NT2/D1 (cell line): ENCODE measurements around the gene BOLA3.
"Not testable (repeated sequence)": the region's sequence is repeated elsewhere in the genome, so short reads cannot be mapped to it uniquely, and the experiment has no call there.

Experiments
- DNase-seq: peaks from one replicate; pipeline ENCODE4 v3.0.0-alpha.2; 2011; ENCODE audit warnings: low read depth, low spot score
- H3K27me3 ChIP-seq: 2 replicates; pipeline ENCODE4 v1.6.0; 2011; ENCODE audit warnings: mild to moderate bottlenecking; ENCODE audit not compliant: insufficient read length, insufficient read depth
- H3K36me3 ChIP-seq: 2 replicates; pipeline ENCODE4 v1.6.1; 2011; ENCODE audit warnings: mild to moderate bottlenecking, low read length, mixed read lengths; ENCODE audit not compliant: insufficient read depth, insufficient read length
- H3K4me1 ChIP-seq: 2 replicates; pipeline ENCODE4 v1.5.1; 2011; ENCODE audit not compliant: insufficient read depth, insufficient read length
- H3K4me3 ChIP-seq: 2 replicates; pipeline ENCODE4 v1.5.1; 2011; ENCODE audit warnings: low read depth; ENCODE audit not compliant: insufficient read length
- H3K9ac ChIP-seq: 2 replicates; pipeline ENCODE4 v1.6.0; 2011; ENCODE audit warnings: low read depth; ENCODE audit not compliant: insufficient read length
- H3K9me3 ChIP-seq: 2 replicates; pipeline ENCODE4 v1.5.1; 2011; ENCODE audit warnings: mild to moderate bottlenecking, low read length; ENCODE audit not compliant: insufficient read depth
- SUZ12 ChIP-seq: IDR thresholded peaks from 2 replicates; pipeline ENCODE4 v1.6.1; 2011; ENCODE audit not compliant: insufficient read length, insufficient read depth; ENCODE audit errors: extremely low read depth
- YY1 ChIP-seq: IDR thresholded peaks from 2 replicates; pipeline ENCODE4 v1.6.1; 2011; ENCODE audit not compliant: insufficient read length, insufficient read depth
- ZNF274 ChIP-seq: IDR thresholded peaks from 2 replicates; pipeline ENCODE4 v1.6.1; 2011; ENCODE audit warnings: mild to moderate bottlenecking, low read depth, low read length

The BOLA3 gene

DNA sequence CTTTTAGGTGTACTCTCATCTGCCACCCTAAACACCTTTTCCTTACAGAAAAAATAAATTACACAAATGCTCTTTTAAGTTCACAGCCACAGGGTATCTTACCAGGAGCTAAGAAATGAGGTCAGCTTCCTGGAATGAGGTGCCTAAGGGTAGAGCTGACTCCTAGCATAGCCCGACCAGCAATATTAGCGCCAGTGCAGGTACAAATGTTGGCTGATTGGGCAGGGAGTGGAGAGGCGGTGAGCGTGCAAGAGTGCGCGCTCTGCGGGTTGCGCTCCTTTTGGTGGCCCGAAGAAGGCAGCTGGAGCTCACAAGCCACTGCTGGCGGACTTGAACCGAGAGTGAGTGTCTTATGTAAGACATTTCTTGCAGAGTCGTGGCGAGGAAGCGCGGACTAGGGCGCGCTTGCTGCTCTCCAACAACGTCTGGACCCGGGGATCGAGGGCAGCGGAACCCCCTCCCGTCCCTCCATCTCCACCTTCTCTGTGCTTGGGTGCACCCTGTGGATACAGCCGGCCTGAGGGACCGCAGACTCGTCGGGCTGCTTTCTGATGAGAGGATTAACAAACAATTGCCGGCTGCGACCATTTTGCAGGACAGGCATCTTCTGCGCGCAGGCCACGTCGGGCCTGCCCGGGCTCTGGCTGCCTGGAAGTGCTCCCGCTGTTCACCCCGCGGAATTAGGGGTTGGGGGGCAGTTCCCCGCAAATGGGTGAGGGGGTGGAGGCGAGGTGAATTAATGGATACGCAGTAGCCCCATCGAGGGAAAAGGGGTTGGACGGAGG lies 17.3 kb downstream of the BOLA3 start:
- no peaks in the 10 kb centered on the region for H3K27me3 ChIP-seq
- H3K9me3 ChIP-seq: no peaks in the 10 kb centered on the region
- H3K4me3 ChIP-seq: no peak overlapping the region
- H3K4me1 ChIP-seq: no peaks in the 10 kb centered on the region
- H3K9ac ChIP-seq: no peak overlapping the region
- H3K36me3 ChIP-seq: peaks cover 9% of the 10 kb centered on the region
- TF ChIP-seq YY1 (no peak), ZNF274 (no peak), SUZ12 (no peak)
- no peak for DNase-seq

DNA sequence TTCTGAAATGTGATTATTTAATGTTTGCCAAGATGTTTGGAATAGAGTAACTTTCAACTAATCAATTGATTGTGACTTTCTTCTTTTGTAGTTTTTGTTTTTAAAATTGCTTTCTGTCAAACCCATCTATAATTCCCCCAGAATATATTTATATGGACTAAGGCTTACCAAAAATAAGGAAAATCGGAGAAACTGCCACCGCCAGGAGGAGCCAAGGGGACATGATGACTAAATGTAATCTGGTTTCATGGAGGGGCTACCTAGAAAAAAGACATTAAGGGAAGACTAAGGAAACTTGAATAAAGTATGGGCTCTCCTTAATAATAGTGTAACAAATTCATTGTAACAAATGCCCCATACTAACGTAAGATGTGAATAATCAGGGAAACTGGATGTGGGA lies 19.5 kb downstream of the BOLA3 start:
- no peaks in the 10 kb centered on the region for H3K36me3 ChIP-seq
- H3K4me1 ChIP-seq: no peaks in the 10 kb centered on the region
- H3K27me3 ChIP-seq: no peaks in the 10 kb centered on the region
- TF ChIP-seq ZNF274 (no peak), YY1 (no peak), SUZ12 (no peak)
- peaks cover 3% of the 10 kb centered on the region; the same call in 1 of the 2 replicates for H3K9me3 ChIP-seq
- no peak overlapping the region for H3K9ac ChIP-seq
- H3K4me3 ChIP-seq: no peak overlapping the region
- no peak for DNase-seq

- H3K9me3 ChIP-seq: peaks cover 27% of the 10 kb centered on the region
- not testable (repeated sequence) for H3K27me3 ChIP-seq, DNase-seq, H3K36me3 ChIP-seq, H3K4me3 ChIP-seq, H3K9ac ChIP-seq, H3K4me1 ChIP-seq
Measured at GRCh38 chr2:74123955-74124354, 23.8 kb downstream of the BOLA3 start.

- DNase-seq, H3K36me3 ChIP-seq, H3K4me3 ChIP-seq, H3K27me3 ChIP-seq, H3K9ac ChIP-seq, H3K4me1 ChIP-seq: not testable (repeated sequence)
- peaks cover 27% of the 10 kb centered on the region for H3K9me3 ChIP-seq
Measured at GRCh38 chr2:74121846-74122245, 25.9 kb downstream of the BOLA3 start.

DNA sequence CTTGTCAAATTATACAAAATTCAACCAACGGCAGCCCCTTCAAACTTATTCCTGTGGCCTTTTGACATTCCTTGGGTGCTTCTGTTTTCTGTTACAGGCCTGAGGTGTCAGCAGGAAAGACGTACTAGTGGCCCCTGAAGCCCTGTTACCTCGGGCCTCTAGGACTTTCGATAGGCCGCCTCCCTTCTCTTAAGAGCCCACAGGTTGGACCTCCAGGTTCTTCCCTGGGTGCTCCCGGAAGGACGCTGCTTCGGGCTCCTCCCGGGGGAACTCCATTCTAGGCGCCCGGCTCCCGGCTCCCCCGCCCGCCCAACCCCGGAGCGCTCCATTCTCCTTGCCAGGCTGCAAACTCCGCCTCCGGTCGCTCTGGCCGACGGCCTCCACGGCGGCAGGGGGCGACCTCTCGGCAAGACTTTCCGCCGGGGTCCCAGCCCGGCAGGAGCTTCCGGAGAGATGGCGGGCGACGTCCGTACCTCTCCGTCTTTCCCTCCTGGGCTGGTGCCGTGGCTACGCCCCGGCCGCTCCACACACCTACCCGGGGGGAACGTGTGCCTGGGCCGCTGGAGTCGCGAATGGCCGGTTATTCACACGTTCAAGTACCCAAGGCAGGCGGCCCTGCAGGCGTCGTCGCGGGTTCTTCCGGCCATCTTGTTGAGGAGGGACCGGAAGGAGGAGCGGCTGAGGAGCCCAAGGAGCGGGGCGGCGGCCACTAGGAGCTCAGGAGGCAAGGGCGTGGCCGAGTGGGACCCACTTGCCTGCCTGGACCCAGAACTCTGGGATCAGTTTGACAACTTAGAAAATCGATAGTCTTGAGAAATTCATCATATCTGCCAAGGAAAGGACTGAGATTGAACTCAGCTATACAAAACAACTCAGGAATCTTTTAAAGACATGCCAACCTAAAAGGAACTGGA lies 27.5 kb downstream of the BOLA3 start:
- TF ChIP-seq ZNF274 (no peak), SUZ12 (no peak), YY1 (peak; percentile 58)

GRCh38 chr2:74119339-74119738 lies 28.4 kb downstream of the BOLA3 start:
- DNase-seq: no peak
- no peaks in the 10 kb centered on the region for H3K4me1 ChIP-seq
- no peaks in the 10 kb centered on the region for H3K27me3 ChIP-seq
- H3K36me3 ChIP-seq: no peaks in the 10 kb centered on the region
- peaks cover 27% of the 10 kb centered on the region for H3K9me3 ChIP-seq
- H3K4me3 ChIP-seq: no peak overlapping the region
- no peak overlapping the region for H3K9ac ChIP-seq
- TF ChIP-seq ZNF274 (no peak), SUZ12 (no peak), YY1 (no peak)

More for the DNA sequence above, 27.5 kb downstream of the BOLA3 start:
- DNase-seq: peak; percentile 88
- H3K36me3 ChIP-seq: no peaks in the 10 kb centered on the region
- peak overlapping the region; percentile 38 for H3K9ac ChIP-seq
- H3K4me1 ChIP-seq: no peaks in the 10 kb centered on the region
- H3K27me3 ChIP-seq: no peaks in the 10 kb centered on the region
- H3K4me3 ChIP-seq: peak overlapping the region; percentile 41
- H3K9me3 ChIP-seq: peaks cover 27% of the 10 kb centered on the region

DNA sequence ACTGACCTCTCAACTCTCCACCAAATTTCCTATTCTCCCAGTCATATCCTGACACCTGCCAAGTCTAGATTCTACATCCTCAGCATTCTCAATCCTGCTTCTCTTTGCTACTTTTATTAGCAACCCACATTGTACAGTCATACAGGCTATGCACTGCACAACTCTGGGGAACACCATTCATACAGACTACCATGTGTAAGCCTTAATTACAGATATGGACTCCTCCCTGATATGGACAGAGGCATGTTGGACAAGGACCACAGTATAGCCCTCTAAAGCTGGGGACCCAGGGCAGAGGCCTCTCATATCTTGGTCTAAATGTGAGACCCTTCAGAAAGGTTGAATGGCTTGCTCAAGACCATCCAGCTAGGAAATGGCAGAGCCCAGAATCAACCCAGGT lies 36.3 kb downstream of the BOLA3 start:
- no peaks in the 10 kb centered on the region for H3K27me3 ChIP-seq
- TF ChIP-seq ZNF274 (no peak), SUZ12 (no peak), YY1 (no peak)
- no peak for DNase-seq
- H3K36me3 ChIP-seq: no peaks in the 10 kb centered on the region
- no peak overlapping the region for H3K9ac ChIP-seq
- no peaks in the 10 kb centered on the region for H3K4me1 ChIP-seq
- no peak overlapping the region for H3K4me3 ChIP-seq
- no peaks in the 10 kb centered on the region for H3K9me3 ChIP-seq
